WTC11 (cell line): ENCODE results near the gene C17orf50. TPM values are rescaled to one million over a fixed set of nuclear protein-coding genes. Genes with fewer than 3 reads are reported as not detected.

ENCODE experiments used
- ATAC-seq: fragments of 200-7000 bp; cut with Tn5 transposase; 2 replicates; pipeline ENCODE4 v1.10.0; 2021; ENCODE audit warnings: mild to moderate bottlenecking, moderate library complexity
- CTCF ChIA-PET: fragments of 300-600 bp; sonication (Branson Sonifier 250); formaldehyde crosslinking; loops from one replicate; lab custom pipeline; 2021; ENCODE audit warnings: antibody characterized with exemption; lab: Charles Lee
- POLR2A ChIA-PET: fragments of 350-600 bp; sonication (Branson Sonifier 250); formaldehyde crosslinking; loops from one replicate; lab custom pipeline; 2021; ENCODE audit warnings: antibody characterized with exemption; lab: Charles Lee
- DNase-seq: peaks from one replicate; pipeline ENCODE4 v3.0.0; 2021; ENCODE audit warnings: low spot score
- H3K27ac Mint-ChIP-seq: 2 replicates; pipeline ENCODE4 v1.8.0; 2021; ENCODE audit warnings: mixed read lengths
- H3K27me3 Mint-ChIP-seq: 2 replicates; pipeline ENCODE4 v1.8.0; 2021; ENCODE audit warnings: low read depth, mild to moderate bottlenecking, moderate library complexity, mixed read lengths
- H3K36me3 Mint-ChIP-seq: 2 replicates; pipeline ENCODE4 v1.8.0; 2021; ENCODE audit warnings: mixed read lengths
- H3K4me1 Mint-ChIP-seq: 2 replicates; pipeline ENCODE4 v1.8.0; 2022; ENCODE audit warnings: mixed read lengths
- H3K4me3 Mint-ChIP-seq: 2 replicates; pipeline ENCODE4 v1.8.0; 2021; ENCODE audit warnings: mild to moderate bottlenecking, moderate library complexity, mixed read lengths
- H3K9me3 Mint-ChIP-seq: 2 replicates; pipeline ENCODE4 v1.8.0; 2021; ENCODE audit warnings: mixed read lengths
- ARID4B ChIP-seq: sonication (generic); formaldehyde crosslinking; IDR thresholded peaks from 2 replicates; pipeline ENCODE4 v1.8.0; 2023; ENCODE audit warnings: missing genetic modification reagents, mild to moderate bottlenecking, borderline replicate concordance
- CBFB ChIP-seq: sonication (generic); formaldehyde crosslinking; IDR thresholded peaks from 2 replicates; pipeline ENCODE4 v1.8.1; 2022; ENCODE audit warnings: mild to moderate bottlenecking, low read depth, missing genetic modification reagents
- E2F1 ChIP-seq: sonication (generic); formaldehyde crosslinking; IDR thresholded peaks from 2 replicates; pipeline ENCODE4 v1.8.0; 2022; ENCODE audit warnings: mild to moderate bottlenecking, missing genetic modification reagents
- E2F4 ChIP-seq: sonication (generic); formaldehyde crosslinking; IDR thresholded peaks from 2 replicates; pipeline ENCODE4 v1.8.1; 2022; ENCODE audit warnings: low read depth, mild to moderate bottlenecking, moderate library complexity, missing genetic modification reagents, borderline replicate concordance
- IRF2 ChIP-seq: sonication (generic); formaldehyde crosslinking; IDR thresholded peaks from 2 replicates; pipeline ENCODE4 v1.8.0; 2022; ENCODE audit warnings: low read depth, missing genetic modification reagents, borderline replicate concordance
- JUN ChIP-seq: sonication (generic); formaldehyde crosslinking; IDR thresholded peaks from 2 replicates; pipeline ENCODE4 v1.8.0; 2023; ENCODE audit warnings: mild to moderate bottlenecking, missing genetic modification reagents
- MYBL2 ChIP-seq: sonication (generic); formaldehyde crosslinking; IDR thresholded peaks from 2 replicates; pipeline ENCODE4 v1.8.1; 2023; ENCODE audit warnings: mild to moderate bottlenecking, moderate library complexity, missing genetic modification reagents
- NFE2L1 ChIP-seq: sonication (generic); formaldehyde crosslinking; IDR thresholded peaks from 2 replicates; pipeline ENCODE4 v1.8.1; 2023; ENCODE audit warnings: missing genetic modification reagents
- SOX15 ChIP-seq: fragments of 250-450 bp; sonication (Bioruptor Pico); IDR thresholded peaks from 2 replicates; pipeline ENCODE4 v1.9.0; 2021; ENCODE audit warnings: mild to moderate bottlenecking
- SP1 ChIP-seq: sonication (generic); formaldehyde crosslinking; conservative IDR thresholded peaks from 2 replicates; pipeline ENCODE4 v1.8.1; 2022; ENCODE audit warnings: missing genetic modification reagents
- TCF7 ChIP-seq: sonication (generic); formaldehyde crosslinking; IDR thresholded peaks from 2 replicates; pipeline ENCODE4 v1.8.0; 2022; ENCODE audit warnings: mild to moderate bottlenecking, low read depth, missing genetic modification reagents, moderate library complexity
- ZNF121 ChIP-seq: sonication (generic); formaldehyde crosslinking; IDR thresholded peaks from 2 replicates; pipeline ENCODE4 v1.8.0; 2023; ENCODE audit warnings: missing genetic modification reagents
- ZNF263 ChIP-seq: sonication (generic); formaldehyde crosslinking; IDR thresholded peaks from 2 replicates; pipeline ENCODE4 v1.8.1; 2022; ENCODE audit warnings: low read depth, mild to moderate bottlenecking, moderate library complexity, missing genetic modification reagents
- ZNF317 ChIP-seq: sonication (generic); formaldehyde crosslinking; IDR thresholded peaks from 2 replicates; pipeline ENCODE4 v1.8.1; 2023; ENCODE audit warnings: low read depth, mild to moderate bottlenecking, moderate library complexity, missing genetic modification reagents, borderline replicate concordance
- ZNF423 ChIP-seq: fragments of 250-450 bp; sonication (Bioruptor Pico); IDR thresholded peaks from 2 replicates; pipeline ENCODE4 v2.1.2; 2022; ENCODE audit warnings: mild to moderate bottlenecking, moderate library complexity
- ZNF671 ChIP-seq: fragments of 250-450 bp; sonication (Bioruptor Pico); IDR thresholded peaks from 2 replicates; pipeline ENCODE4 v1.8.0; 2021; ENCODE audit warnings: mild to moderate bottlenecking
- total RNA-seq: library from RNA; stranded (reverse); gene quantifications from 3 replicates; pipeline ENCODE4 v1.2.3, GENCODE V29; 2021
- TF ChIP-seq, protein P1 (sequence below): fragments of 250-450 bp; sonication (Bioruptor Pico); IDR thresholded peaks from 2 replicates; pipeline ENCODE4 v1.9.0; 2021; ENCODE audit warnings: mild to moderate bottlenecking
- TF ChIP-seq, protein P2 (sequence below): sonication (generic); formaldehyde crosslinking; IDR thresholded peaks from 2 replicates; pipeline ENCODE4 v1.8.0; 2022; ENCODE audit warnings: mild to moderate bottlenecking, missing genetic modification reagents
- TF ChIP-seq, protein P3 (sequence below): fragments of 250-450 bp; sonication (Bioruptor Pico); IDR thresholded peaks from 2 replicates; pipeline ENCODE4 v1.8.0; 2021; ENCODE audit warnings: mild to moderate bottlenecking

Gene C17orf50
- total RNA-seq, 1 experiment from 2014 or later: 0.35 TPM

GRCh38 chr17:35743626-35744328 lies 16.9 kb upstream of the C17orf50 start (continued):
- TF ChIP-seq, protein P1, sequence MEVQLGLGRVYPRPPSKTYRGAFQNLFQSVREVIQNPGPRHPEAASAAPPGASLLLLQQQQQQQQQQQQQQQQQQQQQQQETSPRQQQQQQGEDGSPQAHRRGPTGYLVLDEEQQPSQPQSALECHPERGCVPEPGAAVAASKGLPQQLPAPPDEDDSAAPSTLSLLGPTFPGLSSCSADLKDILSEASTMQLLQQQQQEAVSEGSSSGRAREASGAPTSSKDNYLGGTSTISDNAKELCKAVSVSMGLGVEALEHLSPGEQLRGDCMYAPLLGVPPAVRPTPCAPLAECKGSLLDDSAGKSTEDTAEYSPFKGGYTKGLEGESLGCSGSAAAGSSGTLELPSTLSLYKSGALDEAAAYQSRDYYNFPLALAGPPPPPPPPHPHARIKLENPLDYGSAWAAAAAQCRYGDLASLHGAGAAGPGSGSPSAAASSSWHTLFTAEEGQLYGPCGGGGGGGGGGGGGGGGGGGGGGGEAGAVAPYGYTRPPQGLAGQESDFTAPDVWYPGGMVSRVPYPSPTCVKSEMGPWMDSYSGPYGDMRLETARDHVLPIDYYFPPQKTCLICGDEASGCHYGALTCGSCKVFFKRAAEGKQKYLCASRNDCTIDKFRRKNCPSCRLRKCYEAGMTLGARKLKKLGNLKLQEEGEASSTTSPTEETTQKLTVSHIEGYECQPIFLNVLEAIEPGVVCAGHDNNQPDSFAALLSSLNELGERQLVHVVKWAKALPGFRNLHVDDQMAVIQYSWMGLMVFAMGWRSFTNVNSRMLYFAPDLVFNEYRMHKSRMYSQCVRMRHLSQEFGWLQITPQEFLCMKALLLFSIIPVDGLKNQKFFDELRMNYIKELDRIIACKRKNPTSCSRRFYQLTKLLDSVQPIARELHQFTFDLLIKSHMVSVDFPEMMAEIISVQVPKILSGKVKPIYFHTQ (CRISPR knock-in tag): no peak
- TF ChIP-seq CBFB (CRISPR knock-in tag) (no peak), ZNF121 (CRISPR knock-in tag) (peak; percentile 78), JUN (no peak), SP1 (CRISPR knock-in tag) (no peak), ARID4B (CRISPR knock-in tag) (peak; percentile 44; the same call in 1 of the 2 replicates), NFE2L1 (no peak), E2F1 (CRISPR knock-in tag) (0 out of 2 replicates have a peak, but pooled peaks have one; percentile 51), ZNF263 (CRISPR knock-in tag) (no peak), ZNF671 (0 out of 2 replicates have a peak, but pooled peaks have one; percentile 37), ZNF423 (CRISPR knock-in tag) (no peak), TCF7 (CRISPR knock-in tag) (no peak)
- TF ChIP-seq, protein P2, sequence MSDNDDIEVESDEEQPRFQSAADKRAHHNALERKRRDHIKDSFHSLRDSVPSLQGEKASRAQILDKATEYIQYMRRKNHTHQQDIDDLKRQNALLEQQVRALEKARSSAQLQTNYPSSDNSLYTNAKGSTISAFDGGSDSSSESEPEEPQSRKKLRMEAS (CRISPR knock-in tag): no peak
- TF ChIP-seq, protein P3, sequence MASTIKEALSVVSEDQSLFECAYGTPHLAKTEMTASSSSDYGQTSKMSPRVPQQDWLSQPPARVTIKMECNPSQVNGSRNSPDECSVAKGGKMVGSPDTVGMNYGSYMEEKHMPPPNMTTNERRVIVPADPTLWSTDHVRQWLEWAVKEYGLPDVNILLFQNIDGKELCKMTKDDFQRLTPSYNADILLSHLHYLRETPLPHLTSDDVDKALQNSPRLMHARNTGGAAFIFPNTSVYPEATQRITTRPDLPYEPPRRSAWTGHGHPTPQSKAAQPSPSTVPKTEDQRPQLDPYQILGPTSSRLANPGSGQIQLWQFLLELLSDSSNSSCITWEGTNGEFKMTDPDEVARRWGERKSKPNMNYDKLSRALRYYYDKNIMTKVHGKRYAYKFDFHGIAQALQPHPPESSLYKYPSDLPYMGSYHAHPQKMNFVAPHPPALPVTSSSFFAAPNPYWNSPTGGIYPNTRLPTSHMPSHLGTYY: no peak
- TF ChIP-seq, all 79 proteins: peak for 11

DNA sequence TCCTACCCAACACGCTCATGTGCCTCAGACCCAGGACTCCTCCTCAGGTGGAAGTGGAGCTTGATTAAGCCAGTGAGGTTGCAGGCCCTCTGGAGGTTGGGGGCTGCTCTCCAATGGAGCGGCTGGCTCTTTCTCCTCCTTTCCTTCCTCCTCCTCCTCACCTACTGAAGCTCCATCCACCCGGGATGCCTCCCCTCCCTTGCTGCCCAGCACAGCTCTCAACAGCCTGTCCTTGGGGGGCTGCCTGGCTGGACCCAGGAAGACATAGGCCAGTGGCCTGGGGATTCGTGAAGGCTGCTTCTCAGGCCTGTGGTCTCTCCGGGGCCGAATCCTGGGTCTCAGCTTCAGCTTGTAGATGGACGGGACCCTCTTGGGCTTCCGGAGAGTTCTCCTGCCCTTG lies 15.9 kb upstream of the C17orf50 start:
- Mint-ChIP-seq H3K27ac (no peak overlapping the region), H3K4me1 (peaks cover 9% of the 10 kb centered on the region), H3K36me3 (peaks cover 4% of the 10 kb centered on the region; the same call in 1 of the 2 replicates), H3K4me3 (no peak overlapping the region), H3K9me3 (no peaks in the 10 kb centered on the region), H3K27me3 (peaks cover 56% of the 10 kb centered on the region)
- POLR2A ChIA-PET: interaction anchor here (1.2 kb wide), 1 partner anchor 12 kb away, joined by 3 read pairs; no protein-coding TSS in a partner anchor
- CTCF ChIA-PET: interaction anchor here (1.0 to 6.9 kb wide), 6 partner anchors 15 to 191 kb away, joined by 3 to 85 read pairs (median 10); partner anchors contain the start of genes RASL10B and TAF15
- no peak for DNase-seq
- no peak for ATAC-seq
- TF ChIP-seq SOX15 (CRISPR knock-in tag): no peak
- no peak for TF ChIP-seq ZNF317 (CRISPR knock-in tag)
- TF ChIP-seq, protein P1 (CRISPR knock-in tag): no peak
- no peak for TF ChIP-seq IRF2 (CRISPR knock-in tag)
- TF ChIP-seq E2F4 (CRISPR knock-in tag): no peak
- TF ChIP-seq ZNF423 (CRISPR knock-in tag): no peak
- no peak for TF ChIP-seq MYBL2 (CRISPR knock-in tag)
